ENCODE results near the gene SESTD1.

DNA sequence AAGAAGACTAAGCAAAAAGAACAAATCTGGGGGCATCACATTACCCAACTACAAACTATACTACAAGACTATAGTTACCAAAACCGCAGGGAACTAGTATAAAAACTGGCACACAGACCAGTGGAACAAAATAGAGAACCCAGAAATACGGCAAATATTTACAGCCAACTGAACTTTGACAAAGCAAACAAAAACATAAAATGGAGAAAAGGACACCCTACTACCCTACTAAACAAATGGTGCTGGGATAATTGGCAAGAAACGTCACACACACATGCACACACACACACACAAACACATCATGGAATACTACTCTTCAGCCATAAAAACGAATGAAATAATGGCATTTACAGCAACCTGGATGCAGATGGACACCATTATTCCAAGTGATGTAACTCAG, 53.3 kb downstream of the SESTD1 start:
- TF ChIP-seq, protein P1, sequence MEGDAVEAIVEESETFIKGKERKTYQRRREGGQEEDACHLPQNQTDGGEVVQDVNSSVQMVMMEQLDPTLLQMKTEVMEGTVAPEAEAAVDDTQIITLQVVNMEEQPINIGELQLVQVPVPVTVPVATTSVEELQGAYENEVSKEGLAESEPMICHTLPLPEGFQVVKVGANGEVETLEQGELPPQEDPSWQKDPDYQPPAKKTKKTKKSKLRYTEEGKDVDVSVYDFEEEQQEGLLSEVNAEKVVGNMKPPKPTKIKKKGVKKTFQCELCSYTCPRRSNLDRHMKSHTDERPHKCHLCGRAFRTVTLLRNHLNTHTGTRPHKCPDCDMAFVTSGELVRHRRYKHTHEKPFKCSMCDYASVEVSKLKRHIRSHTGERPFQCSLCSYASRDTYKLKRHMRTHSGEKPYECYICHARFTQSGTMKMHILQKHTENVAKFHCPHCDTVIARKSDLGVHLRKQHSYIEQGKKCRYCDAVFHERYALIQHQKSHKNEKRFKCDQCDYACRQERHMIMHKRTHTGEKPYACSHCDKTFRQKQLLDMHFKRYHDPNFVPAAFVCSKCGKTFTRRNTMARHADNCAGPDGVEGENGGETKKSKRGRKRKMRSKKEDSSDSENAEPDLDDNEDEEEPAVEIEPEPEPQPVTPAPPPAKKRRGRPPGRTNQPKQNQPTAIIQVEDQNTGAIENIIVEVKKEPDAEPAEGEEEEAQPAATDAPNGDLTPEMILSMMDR (conservative IDR thresholded peaks at IDR 0.05 in 1 of 2, IDR thresholded peaks at IDR 0.05 in 1 of 2; ENCODE audit: low read depth in 1 of 2, low read length in 2 of 2), result no peak
- TF ChIP-seq EZH2 (IDR thresholded peaks at IDR 0.05; ENCODE audit: low read length, missing control alignments), result no peak

All from fibroblast of lung (primary cell).